GM18507 (cell line): ENCODE measurements around the gene PLEKHO2.

Experiments
- DNase-seq: peaks from one replicate; pipeline ENCODE4 v3.0.0; 2011; ENCODE audit warnings: low read depth; ENCODE audit not compliant: insufficient read length; ENCODE audit errors: extremely low spot score
- FAIRE-seq: peaks from 2 replicates; lab custom pipeline; 2011; peaks lifted over from hg19 to GRCh38; lab: Jason Lieb, UNC

Gene PLEKHO2

DNA sequence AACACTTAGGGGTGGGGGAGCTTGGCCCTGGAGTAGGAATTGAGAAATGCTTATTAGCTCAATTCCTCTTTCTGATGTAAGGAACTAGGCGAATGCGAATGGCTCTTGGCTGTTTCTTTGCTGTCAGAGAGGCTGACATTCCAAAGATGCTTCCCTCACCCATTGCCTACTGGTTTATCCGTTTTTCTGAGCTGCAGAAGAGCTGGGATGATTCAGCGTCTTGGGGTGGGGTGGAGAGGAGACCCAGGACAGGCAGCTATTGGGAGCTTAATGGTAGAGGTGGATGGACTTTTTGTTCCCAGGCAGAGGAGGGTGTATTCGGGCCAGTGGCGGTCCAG is 9.8 kb downstream of the PLEKHO2 start:
- FAIRE-seq (no peak), DNase-seq (no peak)

DNA sequence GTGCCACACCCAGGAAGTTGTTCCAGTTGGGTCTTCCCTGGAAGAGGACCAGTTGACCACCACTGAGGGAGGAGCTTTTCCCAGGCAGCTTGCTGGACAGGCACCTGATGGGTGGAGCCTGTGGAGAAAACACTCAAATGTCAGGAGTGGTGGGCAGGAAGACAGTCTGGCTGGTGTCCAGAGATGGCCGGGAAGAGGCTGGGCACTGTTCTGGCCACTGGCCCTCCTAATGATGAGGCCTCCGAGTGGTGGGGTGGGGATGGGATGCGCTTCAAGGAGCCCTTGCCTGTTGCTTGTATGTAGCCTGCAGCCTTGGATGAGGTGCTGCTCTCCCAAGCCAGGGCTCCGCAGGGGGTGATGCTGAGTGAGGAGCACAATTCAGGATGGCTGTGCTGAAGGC is 12.3 kb downstream of the PLEKHO2 start:
- no peak for DNase-seq
- no peak for FAIRE-seq

DNA sequence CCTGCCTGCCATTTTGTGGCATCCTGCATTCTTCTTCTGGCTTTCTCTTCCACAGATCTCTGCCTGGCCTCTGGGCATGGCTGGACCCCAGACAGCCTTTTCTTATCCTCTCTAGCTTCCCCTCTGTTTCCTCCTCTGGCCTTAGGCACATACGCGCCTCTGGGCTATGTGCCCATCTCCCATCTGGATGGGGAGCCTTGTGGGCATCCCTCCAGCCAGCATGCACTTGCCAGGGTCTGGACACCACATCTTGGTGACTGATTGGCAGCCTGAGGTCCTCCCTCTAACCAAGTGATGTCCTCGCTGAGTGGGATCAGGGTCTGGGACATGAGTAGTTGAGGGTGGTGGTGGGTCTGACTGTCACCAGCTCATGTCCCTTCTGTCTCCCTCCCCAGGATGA is 12.8 kb downstream of the PLEKHO2 start:
- DNase-seq (no peak), FAIRE-seq (no peak)

DNA sequence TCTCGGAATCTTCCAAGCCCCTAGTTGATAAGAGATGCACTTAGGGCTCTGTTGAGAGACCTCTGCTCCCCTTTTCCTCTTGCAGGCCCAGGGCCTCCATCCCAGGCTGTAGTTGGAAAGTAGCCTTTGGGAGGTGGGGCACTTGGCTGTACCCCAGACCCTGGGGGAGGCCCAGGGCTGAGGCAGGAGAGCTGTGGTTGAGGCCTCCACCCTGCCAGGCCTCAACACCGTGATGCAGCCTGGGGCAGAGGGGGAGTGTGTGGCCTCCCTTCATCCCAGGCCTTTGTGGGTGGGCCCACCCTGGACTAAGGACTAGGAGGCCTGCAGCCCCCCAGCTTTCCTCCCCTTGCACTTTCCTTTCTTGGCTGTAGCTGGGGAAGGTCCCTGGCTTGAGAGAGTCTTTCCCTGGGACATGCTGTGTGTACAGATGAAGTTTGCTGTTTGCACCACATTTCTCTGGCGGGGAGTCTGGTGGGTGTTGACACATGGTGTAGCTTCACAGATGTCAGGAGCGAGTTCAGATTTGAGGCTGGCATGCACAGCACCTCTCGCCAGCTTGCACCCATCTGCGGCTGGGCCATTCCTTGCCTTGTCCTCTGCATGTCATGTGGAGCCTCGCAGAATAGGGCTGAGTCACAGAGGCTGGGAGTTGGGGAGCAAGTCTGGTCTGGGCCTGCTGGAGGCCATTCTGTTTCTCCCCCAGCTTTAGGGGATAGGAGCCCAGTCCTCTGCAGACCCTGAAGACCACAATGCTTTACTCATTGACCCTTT is 13.7 kb downstream of the PLEKHO2 start:
- DNase-seq (no peak), FAIRE-seq (no peak)

DNA sequence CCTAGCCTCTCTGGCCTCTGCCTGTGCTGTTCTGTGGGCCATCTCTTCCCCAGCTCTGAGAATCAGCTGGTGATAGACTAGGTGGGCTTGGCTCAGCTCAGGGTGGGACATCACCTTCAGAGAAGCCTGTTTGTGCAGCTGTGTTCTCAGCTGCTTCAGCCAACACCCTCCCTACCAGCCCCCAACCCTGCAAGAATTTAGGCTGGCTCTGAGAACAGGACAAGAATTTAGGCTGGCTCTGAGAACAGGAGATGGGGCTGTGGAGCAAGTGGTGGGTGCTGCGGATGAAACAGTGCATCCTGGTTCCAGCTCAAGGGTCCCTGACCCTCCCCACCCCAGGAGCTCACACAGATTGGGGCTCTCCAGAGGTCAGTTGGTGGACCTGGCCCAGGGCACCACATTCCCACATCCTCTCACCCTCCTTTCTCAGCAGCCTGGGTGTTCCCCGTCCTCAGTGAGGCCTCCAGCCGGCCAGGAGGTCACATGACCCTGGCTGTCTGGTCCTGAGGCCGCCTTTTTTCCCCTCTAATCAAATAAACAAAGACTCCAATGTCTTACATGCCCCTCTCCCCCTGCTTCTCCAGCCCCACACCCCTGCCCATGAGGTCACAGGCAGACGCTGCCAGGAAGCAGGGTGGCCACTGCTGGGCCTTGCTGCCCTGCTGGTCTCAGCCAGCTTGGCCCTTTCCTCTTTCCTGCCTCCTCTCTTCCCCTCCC is 14.9 kb downstream of the PLEKHO2 start:
- FAIRE-seq, result no peak
- DNase-seq, result no peak

DNA sequence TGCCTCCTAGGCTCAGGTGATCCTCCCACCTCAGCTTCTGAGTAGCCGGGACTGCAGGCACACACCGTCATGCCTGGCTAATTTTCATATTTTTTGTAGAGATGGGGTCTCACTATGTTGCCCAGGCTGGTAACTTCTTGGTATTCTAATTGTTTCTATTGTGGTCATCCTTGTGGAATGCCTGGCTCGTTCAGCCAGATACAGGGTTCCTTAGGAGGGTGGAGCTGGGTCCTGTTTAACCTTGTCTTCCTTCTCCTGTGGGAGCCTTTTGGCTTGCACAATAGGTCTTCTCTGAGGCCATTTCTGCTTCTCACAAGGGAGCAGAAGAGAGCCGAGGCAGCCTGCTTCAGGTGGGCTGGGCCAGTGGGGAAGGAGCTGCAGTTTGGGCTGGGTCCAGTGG is 15.7 kb downstream of the PLEKHO2 start:
- DNase-seq (no peak), FAIRE-seq (no peak)

DNA sequence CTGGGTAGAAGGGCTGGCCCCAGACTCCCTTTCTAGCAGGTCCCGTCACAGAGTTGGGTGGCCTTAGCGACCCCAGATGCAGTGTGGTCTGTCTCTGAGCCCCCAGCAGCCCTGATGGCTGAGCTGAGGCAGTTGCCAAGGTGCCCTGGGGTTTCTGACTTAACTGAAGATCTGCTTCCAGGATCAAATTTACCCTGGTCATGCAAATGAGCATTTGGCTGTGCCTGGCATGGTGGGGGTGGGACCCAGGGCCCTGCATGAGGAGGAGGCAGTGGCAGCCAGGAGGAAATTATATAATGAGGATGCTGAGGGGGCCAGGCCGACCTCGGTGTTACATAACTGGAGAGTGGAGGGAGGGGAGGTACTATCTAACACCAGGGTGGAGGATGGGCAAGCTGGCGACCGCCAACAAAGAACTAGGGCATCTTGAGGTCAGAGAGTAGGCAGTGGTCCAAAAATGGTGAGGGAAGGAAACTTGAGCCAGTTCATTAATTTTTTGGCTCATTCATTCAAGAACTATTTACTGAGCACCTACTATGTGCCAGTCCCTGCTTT is 16.4 kb downstream of the PLEKHO2 start:
- DNase-seq (no peak), FAIRE-seq (no peak)

DNA sequence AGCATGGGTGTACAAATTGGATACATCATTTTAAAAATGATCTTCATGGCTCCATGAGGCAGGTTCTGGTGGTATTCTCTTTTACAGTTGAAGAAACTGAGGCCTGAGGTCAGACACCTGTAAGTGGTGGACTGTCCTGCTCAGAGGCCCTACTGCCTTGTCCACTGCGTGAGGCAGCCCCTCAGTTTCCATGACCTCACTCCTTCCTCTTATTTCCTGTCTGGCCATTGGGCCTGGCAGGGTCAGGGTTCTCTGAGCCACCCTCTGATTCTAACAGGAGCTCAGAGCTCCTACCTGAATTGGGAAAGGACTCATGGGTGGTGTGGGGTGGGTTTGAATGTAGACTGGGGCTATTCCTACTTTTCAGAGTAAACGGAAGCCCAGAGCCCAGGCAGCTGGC is 17.5 kb downstream of the PLEKHO2 start:
- FAIRE-seq, result no peak
- DNase-seq, result no peak

DNA sequence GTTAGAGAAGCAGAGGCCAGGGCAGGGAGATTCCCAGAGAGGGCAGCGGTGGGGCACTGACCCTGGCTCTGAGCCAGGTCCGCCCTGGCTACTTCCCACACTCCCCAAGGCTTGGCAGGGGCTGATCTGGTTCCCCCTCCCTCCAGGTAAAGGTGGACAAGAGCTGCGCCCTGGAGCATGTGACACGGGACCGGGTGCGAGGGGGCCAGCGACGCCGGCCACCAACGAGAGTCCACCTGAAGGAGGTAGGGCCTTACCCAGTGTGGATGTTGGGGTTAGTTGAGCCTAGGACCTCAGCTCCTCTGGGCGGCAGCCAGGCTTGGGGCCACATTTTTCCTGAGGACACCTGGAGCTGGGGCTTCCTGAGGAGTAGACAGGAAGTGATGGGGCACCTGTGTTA is 19.6 kb downstream of the PLEKHO2 start:
- FAIRE-seq (no peak), DNase-seq (no peak)

DNA sequence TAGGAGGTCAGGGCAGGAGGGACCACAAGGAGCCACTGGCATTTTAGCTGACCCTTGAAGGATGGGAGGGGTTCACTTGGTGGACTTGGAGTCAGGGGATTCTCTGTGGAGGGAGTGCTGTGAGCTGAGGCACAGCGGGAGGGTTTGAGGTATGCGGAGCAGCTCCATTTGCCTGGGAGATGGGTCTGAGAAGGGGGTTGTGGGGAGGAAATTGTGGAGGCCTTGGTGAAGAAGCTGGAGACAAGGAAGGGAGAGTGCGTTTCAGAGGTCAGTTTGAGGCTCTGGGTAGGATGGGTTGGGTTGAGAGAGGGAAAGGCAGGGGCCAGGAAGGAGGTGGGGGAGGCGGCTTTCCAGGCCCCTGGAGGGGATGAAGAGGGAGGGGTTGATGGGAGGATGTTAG is 20.2 kb downstream of the PLEKHO2 start:
- DNase-seq (no peak), FAIRE-seq (no peak)

DNA sequence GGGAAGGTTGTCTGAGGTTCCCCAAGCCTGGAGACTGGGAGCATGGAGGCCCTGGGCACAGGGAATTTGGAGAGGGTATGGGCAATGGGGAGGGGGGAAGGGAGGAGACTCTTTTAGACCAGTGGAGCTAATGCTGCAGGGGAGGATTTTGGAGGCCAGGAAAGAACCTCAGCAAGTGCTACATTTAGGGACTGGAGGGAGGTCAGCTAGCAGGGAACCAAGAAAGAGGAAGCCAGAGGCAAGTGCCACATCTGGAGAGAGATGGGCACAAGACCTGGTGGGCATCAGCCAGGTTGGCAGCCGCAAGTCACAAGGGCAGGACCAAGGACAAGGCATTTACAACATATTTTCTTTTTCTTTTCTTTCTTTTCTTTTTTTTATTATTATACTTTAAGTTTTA is 20.7 kb downstream of the PLEKHO2 start:
- DNase-seq (no peak), FAIRE-seq (no peak)

DNA sequence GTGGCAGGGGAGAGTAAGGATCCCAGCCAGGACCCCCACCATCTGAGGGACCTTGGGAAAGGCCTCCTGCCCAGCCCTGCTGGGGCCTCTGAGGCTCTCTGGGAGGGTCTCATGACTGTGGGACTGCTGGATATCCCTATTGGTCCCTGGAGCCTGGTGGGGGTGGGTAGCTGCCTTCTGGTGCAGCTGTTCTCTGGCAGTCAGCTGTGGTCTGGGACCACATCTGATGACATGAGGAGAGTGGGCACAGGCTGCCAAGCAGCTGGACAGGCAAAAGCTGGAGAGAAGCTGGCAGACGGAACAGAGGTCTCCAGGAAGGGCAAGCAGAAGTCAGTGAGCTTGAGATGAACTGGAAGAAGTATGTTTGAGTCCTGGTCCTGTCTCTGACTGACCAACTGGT is 22.4 kb downstream of the PLEKHO2 start:
- no peak for DNase-seq
- FAIRE-seq, result no peak

DNA sequence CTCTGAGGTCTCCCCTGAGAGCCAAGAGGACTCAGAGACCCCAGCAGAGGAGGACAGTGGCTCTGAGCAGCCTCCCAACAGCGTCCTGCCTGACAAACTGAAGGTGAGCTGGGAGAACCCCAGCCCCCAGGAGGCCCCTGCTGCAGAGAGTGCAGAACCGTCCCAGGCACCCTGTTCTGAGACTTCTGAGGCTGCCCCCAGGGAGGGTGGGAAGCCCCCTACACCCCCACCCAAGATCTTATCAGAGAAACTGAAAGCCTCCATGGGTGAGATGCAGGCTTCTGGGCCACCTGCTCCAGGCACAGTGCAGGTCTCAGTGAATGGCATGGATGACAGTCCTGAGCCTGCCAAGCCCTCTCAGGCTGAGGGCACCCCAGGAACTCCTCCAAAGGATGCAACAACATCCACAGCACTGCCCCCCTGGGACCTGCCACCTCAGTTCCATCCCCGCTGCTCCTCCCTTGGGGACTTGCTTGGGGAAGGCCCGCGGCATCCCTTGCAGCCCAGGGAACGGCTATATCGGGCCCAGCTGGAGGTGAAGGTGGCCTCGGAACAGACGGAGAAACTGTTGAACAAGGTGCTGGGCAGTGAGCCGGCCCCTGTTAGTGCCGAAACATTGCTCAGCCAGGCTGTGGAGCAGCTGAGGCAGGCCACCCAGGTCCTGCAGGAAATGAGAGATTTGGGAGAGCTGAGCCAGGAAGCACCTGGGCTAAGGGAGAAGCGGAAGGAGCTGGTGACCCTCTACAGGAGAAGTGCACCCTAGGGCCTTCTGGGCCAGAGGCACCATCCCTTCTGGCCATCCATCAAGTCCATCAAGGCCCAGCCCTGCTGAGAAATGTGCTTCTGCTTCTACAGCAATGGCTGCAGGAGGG is 23.6 kb downstream of the PLEKHO2 start:
- FAIRE-seq (no peak), DNase-seq (no peak)

DNA sequence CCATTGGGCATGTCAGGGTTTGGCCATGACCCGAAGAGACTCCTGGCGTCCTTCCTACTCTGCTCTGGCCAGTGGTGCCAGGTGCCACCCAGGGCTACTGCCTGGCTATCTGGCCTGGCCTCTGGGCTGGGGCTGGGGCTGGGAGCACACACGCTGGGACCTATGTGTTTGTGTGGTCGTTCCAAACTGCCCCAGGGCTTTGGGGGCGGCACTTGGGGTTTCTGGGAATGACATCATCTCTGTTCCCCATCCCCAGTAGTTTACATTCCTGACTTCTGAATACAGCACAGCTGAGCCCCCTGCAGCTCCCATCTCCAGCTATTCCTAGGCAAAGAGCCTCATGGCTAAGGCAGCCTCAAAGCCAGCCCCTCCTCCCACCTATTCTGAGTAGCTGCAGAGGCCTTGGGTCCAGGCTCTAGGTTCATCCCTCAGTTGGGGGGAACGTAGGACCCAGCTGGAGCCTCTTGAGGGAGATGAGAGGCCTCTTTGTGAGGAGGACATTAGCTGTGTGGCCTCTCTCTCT is 24.3 kb downstream of the PLEKHO2 start:
- no peak for FAIRE-seq
- no peak for DNase-seq

DNA sequence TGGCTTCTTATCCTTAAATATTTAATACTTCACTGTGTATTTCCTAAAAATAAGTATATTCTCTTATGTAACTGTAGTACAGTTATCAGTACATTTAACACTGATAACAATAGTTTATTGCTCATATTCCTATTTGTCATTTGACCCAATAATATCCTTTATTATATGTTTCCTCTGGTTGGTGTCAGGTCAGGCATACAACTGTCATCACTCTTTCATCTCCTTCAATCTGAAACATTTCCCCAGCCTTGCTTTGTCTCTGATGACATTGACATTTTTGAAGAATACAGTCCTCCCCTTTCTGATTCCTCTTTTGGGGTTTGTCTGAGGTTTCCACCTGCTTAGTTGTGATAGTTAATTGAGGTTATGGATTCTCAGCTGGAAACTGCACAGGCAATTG is 27.8 kb downstream of the PLEKHO2 start:
- DNase-seq (no peak), FAIRE-seq (no peak)

DNA sequence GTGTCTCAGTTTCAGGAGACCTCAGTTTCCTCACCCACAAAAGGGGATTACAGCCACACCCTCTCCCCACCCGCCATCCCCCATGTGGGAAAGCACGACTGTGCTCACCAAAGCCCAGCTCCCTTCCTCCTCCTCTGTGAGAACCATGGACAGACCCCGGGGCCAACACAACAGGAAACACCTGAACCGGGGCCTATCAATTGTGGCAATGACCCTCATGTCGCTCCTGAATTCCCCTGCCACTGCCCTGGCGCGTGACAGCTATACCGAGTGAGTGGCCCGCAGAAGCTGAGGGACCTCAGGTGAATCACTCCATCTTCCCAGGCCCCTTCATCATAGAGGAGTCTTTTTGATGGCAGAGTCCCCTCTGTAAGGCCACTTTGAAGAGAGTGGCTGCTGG is 28.6 kb downstream of the PLEKHO2 start:
- DNase-seq (no peak), FAIRE-seq (no peak)

DNA sequence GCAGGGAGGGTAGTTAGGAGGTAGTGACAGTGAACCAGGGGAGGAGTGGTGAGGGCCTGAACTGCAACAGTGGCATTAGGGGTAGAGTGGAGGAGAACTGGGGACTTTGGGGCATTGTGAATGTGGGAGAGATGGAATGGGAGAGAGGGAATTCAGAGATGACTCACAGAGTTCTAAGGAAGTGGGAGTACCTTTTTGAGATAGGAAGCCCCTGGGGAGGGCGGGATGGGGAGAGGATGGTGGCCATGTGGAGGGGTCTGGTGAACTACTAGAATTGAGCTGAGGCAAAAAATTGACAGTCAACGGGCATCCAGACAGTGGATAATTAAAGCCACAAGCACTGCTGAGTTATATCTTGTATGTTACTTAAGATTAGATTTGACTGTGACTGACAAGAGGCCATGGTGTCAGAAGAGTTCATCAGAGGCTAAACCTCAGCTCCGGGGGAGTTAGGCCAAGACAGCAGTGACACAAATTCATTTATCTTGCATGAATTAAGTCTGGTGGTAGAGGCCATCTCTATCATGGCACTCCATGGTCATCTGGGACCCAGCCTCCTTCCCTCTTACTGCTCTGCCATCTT is 34.0 kb downstream of the PLEKHO2 start:
- FAIRE-seq (no peak), DNase-seq (no peak)

DNA sequence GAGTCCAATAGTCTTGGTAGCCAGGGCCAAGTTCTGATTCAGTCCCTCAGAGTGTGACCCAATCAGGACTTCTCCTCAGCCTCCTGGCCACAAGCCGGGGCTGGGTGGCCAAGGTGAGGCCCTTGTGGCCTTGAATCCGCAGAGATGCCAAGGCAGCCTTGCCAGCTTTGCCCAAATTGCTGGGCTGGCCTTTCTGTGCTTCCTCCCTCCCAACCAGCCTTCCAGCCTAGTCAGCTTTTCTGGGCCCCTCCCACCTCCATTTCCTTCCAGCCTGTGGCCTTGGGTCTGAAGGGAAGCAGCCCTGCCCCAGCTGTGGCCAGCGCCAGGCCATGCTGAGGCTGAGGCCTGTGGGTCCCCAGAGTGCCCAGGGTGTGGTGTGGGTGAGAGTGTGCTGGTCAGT is 35.7 kb downstream of the PLEKHO2 start:
- DNase-seq, result no peak
- FAIRE-seq, result no peak

DNA sequence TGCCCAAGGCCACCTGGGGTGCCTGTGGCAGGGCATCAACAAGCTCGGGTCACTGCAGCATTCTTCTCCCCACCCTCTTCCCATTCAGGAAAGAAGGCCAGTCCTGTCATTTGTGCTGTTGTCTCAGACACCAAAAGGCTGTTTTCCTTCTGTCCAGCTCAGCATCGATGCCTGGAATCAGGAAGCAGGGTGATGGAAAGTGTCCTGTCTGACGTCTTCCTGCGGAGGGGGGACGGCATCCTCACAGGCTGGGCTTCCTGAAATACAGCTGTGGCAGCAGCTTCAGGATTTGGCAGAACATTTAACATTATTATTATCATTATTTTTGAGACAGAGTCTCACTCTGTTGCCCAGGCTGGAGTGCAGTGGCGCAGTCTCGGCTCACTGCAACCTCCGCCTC is 37.0 kb downstream of the PLEKHO2 start:
- DNase-seq (no peak), FAIRE-seq (no peak)
